SHP77 (cell line): ENCODE results near the gene OR9A4.

Experiments used
- DNase-seq, 2 experiments: peaks; one replicate each; lab custom pipeline; 2025; lab: John Stamatoyannopoulos, UW

Gene OR9A4

GRCh38 chr7:141949021-141949420 lies 32.8 kb downstream of the OR9A4 start:
- no peak for DNase-seq

GRCh38 chr7:141949451-141949850 lies 33.3 kb downstream of the OR9A4 start:
- DNase-seq = no peak

- no peak for DNase-seq
Measured at GRCh38 chr7:141949911-141950310, 33.7 kb downstream of the OR9A4 start.

GRCh38 chr7:141950806-141951205 lies 34.6 kb downstream of the OR9A4 start:
- no peak for DNase-seq

- DNase-seq = no peak
Measured at GRCh38 chr7:141952461-141952860, 36.3 kb downstream of the OR9A4 start.

GRCh38 chr7:141954334-141954733 lies 38.1 kb downstream of the OR9A4 start:
- DNase-seq = no peak

GRCh38 chr7:141956084-141956483 lies 39.9 kb downstream of the OR9A4 start:
- DNase-seq = no peak

- no peak for DNase-seq
Measured at GRCh38 chr7:141960687-141961422, 44.7 kb downstream of the OR9A4 start.
